GM23248 (cell line): ENCODE measurements around the gene WDR88.

Experiments
- EZH2 ChIP-seq: fragments of 200-600 bp; sonication (generic); IDR thresholded peaks from 2 replicates; pipeline ENCODE4 v1.6.1; 2018; ENCODE audit warnings: antibody characterized with exemption, mild to moderate bottlenecking; ENCODE audit not compliant: insufficient read depth, poor library complexity, severe bottlenecking
- EZH2phosphoT487 ChIP-seq: fragments of 200-600 bp; sonication (generic); IDR thresholded peaks from 2 replicates; pipeline ENCODE4 v1.6.1; 2018; ENCODE audit warnings: antibody characterized with exemption, moderate library complexity, mild to moderate bottlenecking, low read depth; ENCODE audit not compliant: insufficient read depth

GRCh38 chr19:33193865-33194362 lies 62.0 kb downstream of the WDR88 start, which contains the start of gene LRP3:
- no peak for TF ChIP-seq EZH2
- no peak for TF ChIP-seq EZH2phosphoT487
